CD4-positive, alpha-beta T cell treated with Interleukin-17A for 4 hours (primary cell): Measurements from ENCODE around the gene STK32C.

Experiments
- DNase-seq: peaks from one replicate; pipeline ENCODE4 v3.0.0-alpha.2; 2020; ENCODE audit warnings: mixed read lengths

STK32C gene

DNA sequence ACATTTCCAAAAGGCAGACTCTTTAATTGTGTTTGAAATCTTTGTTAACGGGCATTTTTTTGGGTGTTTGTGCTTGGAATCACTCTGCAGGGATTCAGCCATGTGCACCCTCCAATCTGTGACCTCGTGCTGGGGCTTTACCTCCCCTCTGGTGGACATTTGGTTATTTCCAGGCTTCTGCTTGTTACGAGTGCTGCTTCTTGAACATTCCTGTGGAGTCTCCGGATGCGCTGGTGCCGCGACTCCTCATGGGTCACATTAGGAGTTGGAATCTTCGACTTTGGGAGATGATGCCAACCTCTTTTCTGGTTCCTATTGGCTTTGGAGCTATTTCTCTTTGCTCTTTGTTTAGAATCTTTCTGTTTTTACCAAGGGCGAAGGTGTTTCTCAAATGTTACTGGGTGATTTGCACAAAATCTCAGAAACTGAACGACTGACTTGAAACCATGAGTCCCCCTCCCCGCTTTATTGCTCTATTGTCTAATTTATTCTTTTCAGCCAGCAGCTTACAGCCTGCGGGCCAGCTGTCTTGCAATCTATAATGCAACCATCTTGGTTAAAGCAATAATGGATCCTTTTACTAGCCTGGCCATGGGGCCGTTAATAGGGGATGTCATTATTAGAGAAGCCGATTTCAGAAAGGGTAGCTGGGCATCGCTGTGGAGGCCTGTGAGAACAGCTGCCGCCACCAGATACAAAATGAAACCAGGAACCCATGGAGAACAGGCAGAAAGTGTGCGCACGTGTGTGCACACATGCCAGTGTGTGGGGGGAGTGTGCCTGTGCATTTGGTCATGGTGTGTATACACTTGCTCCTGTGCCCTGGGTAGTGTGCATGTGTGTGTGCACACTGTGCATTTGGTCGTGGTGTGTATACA lies 130.9 kb downstream of the STK32C start:
- no peak for DNase-seq

DNA sequence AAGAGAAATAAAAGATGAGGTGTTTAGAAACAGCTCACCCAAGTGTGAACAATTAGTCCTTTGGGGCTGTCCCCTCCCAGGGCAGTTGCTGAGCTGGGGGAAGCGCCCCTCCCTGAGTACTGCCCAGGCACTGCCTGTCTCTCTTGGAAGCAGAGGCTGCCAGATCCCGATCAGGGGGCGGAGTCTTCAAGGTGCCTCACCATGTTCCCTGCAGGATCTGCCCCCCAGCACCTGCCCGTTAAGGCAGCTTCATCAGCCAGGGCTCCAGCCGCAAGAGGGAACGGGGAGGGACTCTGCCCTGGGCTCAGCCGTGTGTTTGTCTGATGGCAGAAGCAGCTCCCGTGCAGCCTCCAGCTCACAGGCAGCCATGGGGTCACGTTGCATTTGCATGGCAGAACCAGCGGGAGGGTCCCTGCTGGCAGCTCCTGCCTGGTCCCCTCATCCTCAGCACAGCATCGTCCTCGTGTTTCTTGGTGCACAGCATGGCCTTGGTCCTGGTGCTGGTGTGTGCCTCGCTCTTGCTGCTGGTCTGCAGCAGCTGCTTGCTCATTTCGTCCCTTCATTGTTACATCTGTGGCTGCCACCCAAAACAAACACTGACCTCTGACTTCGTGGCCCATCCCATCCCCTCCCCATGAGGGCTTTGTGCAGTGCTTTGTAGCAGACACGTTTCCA lies 131.7 kb downstream of the STK32C start:
- DNase-seq: no peak

DNA sequence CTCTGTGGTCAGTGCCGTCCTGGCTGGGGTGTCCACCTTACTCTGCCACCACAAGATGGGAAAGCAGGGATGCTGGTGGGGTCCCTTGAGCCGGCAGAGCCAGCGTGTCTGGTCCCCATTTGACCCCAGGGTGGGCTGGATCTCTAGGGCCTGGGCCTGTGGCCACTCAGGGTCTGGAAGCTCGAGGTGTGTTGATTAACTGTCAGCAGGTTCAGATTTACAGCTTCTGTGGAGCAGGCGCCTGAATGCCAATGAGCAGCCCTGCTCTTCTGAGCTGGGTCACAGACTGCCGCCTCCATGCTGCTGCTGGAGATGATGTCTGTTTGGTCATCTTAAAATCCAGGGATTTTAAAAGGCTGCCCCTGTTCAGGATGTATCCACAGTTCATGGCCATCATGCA lies 132.3 kb downstream of the STK32C start:
- no peak for DNase-seq

DNA sequence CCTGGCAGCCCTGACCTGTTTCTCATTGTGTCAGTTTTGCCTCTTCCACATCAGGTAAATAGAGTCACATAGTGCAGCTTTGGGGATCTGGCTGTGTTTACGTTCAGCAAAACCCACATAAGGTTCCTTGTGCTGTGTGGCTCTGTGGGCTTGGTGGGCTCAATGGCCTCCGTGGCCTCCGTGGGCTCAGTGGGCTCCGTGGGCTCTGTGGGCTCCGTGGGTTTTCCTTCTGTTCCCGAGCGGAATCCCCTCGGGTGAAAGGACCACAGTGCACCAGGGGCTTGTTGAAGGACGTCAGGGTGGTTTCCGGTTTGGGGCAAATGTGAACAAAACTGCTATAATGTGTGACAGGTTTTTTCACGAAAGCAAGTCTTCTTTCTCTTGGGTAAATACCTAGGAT lies 133.5 kb downstream of the STK32C start:
- no peak for DNase-seq

DNA sequence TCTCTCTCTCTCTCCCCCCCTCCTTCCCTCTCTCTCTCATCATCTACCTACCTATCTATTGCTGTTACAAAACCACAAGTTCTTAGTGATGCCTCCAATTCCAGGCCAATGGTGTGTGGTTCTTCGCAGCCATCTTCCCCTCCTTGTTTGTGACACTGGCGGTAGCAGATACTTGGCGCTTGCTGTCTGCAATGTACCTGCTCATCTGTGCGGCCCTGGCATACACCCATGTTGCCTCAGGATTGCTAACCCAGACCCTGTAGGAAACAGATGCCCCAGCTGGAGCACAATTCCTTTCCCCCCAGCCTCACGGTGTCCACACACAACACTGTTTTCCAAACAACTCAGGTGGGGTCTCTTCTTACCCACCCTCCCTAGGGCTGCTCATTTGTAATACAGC lies 134.6 kb downstream of the STK32C start:
- no peak for DNase-seq

DNA sequence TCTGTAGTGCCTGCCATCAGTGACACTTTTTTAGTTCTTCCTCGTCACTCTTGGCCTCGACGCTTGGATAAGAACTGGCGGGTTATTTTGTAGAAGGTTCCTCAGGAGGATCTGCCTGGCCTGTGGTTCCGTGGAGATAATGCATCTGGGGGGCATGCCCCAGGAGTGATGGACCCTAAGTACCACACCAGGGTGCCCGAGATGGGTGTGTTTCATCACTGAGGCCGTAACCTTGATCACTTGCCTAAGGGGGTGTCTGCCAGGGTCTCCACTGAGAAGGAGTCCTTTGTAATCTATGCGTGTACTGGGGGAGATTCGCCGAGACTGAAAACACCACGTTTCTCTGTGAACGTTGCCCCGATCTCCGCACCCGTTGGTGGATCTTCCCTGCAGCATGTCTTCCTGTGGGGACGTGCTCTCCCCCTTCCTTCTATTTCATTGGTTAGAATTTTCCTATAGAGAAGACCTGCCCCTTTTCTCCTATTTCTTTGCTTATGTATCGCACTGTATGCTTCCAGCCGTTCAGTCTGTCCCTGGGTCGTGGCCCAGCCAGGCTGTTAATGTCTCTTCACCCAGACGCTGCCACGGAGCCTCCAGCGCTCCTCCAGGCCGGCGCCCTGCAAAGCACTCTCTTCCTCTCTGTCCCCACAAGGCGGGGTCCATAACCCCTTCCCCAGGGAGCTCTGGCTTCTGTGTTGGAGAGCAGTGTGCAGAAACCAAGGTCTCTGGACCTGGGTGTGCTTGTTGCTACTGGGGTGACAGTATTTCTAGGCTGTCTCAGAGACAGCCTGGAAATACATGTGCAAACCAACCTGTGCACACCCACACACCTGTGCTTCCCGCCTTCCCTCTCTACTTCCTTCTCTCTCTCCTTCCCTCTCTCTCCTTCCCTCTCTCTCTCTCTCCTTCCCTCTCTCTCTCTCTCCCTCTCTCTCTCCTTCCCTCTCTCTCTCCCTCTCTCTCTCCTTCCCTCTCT lies 135.4 kb downstream of the STK32C start:
- no peak for DNase-seq

DNA sequence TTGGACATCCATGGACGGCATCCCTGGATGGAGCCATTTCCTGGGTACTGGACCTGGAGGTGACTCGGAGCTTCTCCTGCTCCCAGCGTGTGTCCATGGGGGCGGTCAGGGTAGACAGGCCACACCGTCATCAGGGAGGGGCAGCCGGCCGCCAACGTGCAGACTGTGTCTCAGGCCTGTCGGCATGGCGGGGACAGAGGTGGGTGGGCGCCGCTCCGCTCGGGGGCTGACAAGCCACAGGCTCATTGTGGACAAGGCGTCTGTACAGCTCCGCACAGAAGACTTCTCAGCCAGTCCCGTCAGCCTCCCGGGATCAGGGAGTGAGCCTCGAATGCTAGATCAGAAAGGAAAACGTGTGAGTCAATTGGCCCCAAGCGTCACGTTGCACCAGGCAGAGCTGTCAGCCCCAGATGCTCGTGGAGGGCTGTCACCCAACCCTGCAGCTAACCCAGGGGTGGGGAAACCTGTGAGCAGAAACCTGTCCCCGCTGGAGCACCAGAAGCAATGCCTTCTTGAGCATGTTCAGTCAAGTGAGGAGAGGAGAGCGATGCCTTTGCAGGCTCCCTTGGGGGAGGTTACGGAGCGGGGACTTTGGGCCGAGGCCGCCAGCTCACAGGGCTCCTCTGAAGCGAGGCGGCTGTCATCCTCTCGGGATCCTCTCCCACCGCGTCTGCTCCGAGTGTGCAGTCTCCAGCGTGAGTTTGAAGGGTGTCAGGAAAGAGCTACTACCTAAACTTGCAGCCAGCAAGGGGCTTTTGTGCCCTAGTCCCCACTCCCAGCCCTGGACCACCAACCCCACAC lies 137.0 kb downstream of the STK32C start:
- no peak for DNase-seq

DNA sequence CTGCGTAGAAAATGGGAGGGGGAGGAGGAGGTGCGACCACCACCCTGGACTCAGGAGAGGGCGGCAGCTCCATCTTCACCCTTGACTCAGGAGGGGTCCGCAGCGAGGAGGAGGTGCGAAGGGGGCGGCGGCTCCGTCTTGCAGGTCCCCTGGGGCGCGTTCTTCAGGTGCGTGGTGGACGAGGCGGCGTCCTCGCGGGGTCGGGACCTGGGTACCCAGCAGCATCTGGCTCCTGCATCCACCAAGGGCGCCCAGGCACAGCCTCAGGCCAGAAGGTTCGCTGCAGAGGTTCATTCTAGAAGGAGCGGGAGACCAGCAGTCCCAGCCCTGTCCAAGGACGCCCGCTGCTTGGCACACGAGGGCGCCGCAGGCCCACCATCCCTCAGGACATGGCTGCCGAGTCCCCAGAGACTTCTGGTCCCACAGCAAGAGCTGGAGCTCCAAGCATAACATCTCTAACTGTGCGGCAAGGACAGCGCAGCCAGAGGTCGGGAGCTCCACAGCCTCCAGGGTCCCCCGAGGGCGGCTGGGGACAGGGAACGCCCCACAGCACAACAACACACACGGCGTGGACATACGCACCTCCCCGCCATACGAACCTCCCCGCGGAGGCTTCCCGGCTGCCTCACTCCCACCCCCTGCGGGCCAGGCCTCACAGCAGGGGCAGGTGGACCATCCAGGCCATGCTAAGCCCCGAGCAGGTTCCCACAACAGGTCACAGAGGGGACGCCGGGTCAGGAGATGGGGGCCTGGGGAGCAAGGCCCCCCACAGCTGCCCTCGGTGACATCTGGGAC lies 137.8 kb downstream of the STK32C start:
- DNase-seq: no peak

DNA sequence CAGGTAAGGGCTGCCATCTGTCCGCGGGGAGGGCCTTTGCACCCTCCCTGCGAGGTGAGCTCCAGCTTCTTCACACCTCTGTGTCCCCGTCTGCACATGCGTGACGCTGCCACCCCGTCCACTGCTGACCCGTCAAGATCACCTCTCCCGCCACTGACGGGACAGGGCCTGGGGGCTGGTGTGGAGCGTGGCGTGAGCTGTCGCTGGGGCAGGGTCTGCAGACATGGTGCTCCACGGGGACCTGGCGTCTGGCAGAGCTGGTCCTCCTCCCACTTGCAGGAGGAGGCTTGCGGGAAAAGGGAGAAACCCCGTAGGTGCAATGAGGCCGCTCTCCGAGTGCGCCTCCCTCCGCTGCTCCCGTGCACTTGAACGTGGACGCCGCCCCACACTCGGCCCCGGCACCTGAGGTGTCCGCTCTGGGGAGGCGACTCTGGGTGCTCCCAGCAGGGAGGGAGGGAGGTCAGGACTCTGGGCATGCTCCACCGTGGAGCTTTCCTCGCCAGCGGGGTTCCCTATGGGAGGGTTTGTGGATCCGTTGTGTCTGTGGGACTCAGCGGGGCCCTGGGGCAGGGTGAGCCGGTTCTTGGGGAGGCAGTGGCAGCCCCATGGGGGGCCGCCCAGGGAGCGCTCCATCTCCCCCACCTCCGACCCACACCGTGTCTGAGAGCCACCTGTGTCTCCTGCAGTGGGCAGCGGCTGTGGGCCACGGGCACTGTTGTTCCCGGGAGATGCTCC lies 138.6 kb downstream of the STK32C start:
- no peak for DNase-seq

DNA sequence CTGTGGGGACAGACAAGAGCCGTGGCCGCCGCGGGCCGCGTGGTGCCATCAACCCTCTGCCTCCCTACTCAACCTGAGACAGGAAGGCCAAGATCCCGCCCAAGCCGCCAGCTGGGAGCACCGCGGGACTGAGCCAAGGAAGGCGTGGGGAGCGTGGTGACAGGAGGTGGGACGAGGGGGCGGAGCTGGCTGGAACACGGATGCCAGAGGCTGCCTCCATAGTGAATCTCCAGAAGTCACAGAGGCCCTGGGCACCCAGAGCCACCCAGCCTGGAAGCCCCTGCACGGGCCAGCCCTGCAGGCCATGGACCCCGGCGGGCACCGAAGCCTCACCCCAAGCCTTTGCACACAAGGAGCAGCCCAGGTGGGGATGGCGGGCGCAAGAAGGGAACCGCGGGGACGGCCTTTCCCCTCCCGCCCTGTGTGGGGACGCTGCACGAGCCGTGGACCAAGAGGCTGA lies 139.1 kb downstream of the STK32C start:
- DNase-seq: no peak

DNA sequence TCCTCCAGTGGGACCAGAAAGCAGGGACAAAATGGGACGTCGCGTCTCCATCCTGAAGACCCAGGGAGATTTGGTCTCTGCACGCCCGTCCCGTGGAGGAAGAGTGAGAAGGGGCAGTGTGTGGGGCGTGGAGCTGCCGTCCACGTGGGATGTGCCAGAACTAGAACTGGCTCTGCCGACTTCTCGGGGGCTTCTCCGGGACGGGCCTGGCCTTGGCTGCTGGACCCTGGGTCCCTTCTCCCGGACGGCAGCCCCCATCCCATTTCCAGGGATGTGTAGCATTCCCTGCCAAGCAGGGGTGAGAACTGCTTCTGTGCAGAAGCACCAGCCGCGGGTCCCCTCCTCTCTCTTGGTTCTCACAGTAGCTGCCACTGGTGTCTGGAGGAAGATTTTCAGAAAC lies 139.8 kb downstream of the STK32C start:
- DNase-seq: no peak

DNA sequence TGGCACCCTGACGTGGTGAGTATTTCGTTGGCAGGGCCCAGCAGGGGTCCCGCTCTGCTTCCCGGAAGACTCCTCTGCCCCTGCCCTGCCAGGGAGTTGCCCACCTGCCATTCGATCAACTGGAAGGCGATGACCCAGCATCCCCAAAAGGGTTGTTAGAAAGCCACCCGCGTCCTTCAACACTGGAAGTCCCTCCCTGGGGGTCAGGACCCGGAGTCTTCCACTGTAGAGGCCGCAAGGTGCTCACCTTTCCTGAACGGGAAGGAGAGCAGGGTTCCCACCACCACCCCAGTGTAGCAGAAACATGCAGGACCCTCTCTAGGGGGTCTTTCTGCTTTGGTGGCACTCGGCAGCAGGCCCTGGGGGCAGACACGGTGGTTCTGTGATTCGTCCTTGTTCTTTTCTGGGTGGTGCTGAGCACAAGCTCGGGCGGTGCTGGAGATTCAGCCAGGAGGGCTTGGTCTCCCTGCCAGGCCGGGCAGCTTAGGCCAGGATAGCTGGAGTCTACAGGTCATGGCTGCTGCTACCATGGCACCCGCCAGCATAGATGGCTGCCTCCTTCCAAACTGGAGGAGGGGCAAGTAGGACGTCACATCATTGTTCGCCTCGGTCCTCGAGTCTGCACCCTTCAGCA lies 140.6 kb downstream of the STK32C start:
- no peak for DNase-seq

DNA sequence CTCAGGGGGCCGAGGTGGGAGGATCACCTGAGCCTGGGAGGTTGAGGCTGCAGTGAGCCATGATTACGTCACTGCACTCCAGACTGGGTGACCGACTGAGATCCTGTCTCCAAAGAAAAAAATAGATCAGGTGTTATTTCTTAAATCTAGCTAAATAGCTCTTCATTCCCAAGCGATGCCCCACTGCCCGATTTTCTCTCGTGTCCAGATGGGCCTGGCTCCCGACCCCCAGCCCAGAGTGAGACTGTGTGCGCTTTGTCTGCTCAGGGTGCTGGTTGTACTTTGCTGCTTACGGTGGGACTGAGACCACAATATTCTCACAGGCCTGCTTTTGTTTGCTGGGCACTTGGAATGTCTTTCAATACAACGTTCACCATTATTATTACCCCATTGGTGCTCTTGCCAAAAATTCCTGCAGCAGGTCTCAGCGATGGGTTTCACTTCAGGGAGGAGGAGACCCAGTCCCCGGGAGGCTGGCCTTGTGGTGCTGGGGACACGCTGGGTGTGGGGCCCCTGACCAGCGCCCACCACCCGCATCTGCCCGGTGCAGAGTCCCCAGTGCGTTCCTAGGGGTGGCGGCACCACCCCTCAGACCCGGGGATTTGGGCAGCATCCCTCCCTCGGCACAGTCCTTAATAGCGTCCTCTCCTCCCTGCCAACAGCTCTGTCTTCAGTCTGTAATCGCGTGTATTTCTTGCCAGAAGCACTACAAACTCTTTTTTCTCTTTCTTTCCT lies 141.4 kb downstream of the STK32C start:
- DNase-seq: no peak

DNA sequence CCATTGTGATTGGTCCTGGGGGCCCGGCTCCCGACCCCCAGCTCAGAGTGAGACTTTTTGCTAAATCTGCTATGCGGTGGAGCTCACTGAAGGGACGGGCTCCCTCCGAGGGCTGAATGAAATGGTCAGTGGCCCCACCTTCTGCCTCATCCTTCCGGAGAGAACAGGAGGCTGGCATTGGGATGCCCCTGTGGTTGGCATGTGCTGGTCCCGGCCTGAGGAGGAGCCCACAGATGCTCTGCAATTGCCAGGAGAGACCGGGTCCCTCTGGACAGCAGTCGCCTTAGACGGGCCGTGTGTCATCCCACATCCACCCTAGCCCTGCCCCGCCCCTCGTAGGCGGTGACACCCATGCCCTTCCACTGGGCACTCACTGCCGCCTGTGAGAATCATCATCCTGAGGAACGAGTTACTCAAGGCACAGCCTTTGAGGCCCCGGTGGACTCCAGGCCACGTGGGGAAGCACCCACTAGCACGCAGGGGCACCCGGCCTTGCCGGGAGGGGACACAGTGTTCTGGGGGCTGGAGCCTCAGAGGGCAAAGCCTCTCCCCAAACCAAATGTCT lies 142.3 kb downstream of the STK32C start:
- no peak for DNase-seq

DNA sequence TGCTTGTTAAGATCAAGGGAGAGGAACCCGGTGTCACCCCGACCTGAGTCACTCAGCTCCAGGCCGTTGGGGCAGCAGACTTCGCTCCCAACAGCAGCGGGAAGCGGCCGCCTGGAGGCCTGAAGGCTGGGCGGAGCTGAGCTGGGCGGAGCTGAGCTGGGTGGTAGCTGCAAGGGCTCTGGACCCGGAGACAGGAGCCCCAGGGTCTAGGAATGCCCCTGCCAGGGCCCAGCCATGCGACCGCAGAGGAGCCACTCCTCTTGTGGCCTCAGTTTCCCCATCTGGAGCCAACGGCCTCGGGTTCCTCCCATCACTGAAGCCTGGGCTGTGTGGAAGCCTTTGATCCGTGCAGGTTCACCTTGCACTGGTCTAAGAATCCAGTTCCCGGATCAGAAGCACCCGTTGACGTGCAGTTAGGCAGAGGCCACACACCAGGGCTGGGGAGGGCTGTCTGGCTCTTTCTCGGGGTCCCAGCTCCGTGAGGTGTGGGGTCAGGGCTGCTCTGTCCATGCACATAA lies 142.9 kb downstream of the STK32C start:
- no peak for DNase-seq

DNA sequence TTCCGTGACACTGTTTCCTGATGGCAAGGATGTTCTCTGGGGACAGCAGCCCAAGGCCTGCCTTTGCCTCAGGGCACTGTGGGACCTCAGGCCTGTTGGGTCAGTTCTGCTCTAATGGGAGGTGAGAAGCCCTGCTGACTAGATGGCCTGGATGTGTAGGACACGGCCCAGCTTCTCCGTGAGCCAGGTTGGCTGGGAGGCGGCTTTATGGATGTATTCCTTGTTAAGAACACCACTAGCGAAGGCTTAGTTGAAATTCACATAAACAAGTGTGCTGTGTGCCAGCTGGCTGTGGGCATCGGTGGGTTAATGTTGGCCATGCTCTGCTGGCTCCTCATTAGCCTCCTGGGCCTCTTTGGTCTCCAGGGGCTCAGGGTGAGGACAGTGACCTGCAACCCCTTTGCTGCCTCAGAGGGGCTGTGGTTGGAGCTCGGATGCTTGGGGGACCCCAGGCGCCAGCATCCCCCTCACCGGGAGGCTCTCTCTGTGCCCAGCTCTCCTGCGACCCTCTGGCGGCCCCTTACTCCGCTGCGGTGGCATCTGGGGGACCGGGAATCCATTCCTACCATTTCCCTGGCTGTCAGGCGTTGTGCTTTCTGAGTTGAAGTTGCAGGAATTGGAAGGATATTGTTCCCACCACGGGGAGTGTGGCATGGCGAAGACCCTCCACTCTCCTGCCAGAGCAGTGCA lies 143.8 kb downstream of the STK32C start:
- DNase-seq: no peak

DNA sequence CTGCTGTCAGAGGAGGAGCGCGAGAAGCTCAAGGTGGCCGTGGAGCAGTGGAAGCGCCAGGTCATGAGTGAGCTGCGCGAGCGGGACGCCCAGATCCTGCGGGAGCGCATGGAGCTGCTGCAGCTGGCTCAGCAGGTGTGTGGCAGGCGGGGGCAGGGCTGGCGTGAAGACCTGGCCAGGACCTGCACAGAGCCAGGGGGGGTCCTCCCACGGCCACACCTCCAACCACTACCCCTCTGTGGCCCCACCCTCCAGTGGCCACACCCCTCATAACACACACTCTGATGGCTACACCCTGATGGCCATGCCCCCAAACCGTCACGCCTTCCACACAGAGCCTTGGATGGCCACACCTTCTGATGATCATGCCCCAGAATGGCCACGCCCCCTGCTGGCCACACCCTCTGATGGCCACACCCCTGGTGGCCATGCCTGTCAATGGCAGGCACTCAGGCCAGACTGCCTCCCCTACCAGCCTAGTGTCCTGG lies 144.4 kb downstream of the STK32C start:
- DNase-seq: peak; percentile 30
